ENCODE results near the gene LAMA1.

GRCh38 chr18:7025194-7025593 lies 92.4 kb downstream of the LAMA1 start:
- no peak for TF ChIP-seq EZH2 (IDR thresholded peaks at IDR 0.05)
- no peak for TF ChIP-seq POLR2AphosphoS5 (IDR thresholded peaks at IDR 0.05; ENCODE audit: borderline replicate concordance, low read depth, low read length)
- TF ChIP-seq FOXP2 (optimal IDR thresholded peaks at IDR 0.05; ENCODE audit: control extremely low read depth, extremely low read length, insufficient read depth): no peak
